ENCODE results near the gene ELF3. TPM values are rescaled to one million over a fixed set of nuclear protein-coding genes. Genes with fewer than 3 reads are reported as not detected.
"Not testable (repeated sequence)": the region's sequence is repeated elsewhere in the genome, so short reads cannot be mapped to it uniquely, and the experiment has no call there.

ELF3 gene
- polyA plus RNA-seq (2012; ENCODE audit: insufficient read depth, insufficient read length, low read depth) = not detected

- no peak for DNase-seq
- Histone ChIP-seq H3K9me3 (no peaks in the 10 kb centered on the region), H3K4me1 (no peaks in the 10 kb centered on the region; the same call in 1 of the 2 replicates), H3K36me3 (peaks cover 8% of the 10 kb centered on the region; the same call in 1 of the 2 replicates), H3K27me3 (no peaks in the 10 kb centered on the region), H3K4me3 (ENCODE audit: low read depth, low read length) (no peak within 1 kb of the TSS)
- TF ChIP-seq CTCF (IDR thresholded peaks at IDR 0.05; ENCODE audit: low read depth, low read length) = no peak
Measured at GRCh38 chr1:202010180-202011015, at the start of gene ELF3. ELF3 (plus strand) TSS chr1:202010587; CDS start chr1:202011137, 550 bp downstream.

GRCh38 chr1:201962382-201962781 is 48.0 kb upstream of the ELF3 start:
- H3K4me3 ChIP-seq (ENCODE audit: low read depth, low read length) = not testable (repeated sequence)

GRCh38 chr1:201964261-201964660 is 46.1 kb upstream of the ELF3 start:
- H3K9me3 ChIP-seq = no peaks in the 10 kb centered on the region
- TF ChIP-seq CTCF (IDR thresholded peaks at IDR 0.05; ENCODE audit: low read depth, low read length) = no peak
- H3K4me3 ChIP-seq (ENCODE audit: low read depth, low read length) = no peak overlapping the region
- no peak for DNase-seq
- H3K4me1 ChIP-seq = no peaks in the 10 kb centered on the region
- H3K36me3 ChIP-seq = peaks cover 84% of the 10 kb centered on the region
- no peaks in the 10 kb centered on the region for H3K27me3 ChIP-seq

More at GRCh38 chr1:201962382-201962781, 48.0 kb upstream of the ELF3 start:
- DNase-seq, H3K9me3 ChIP-seq, H3K27me3 ChIP-seq, H3K4me1 ChIP-seq: not testable (repeated sequence)
- peaks cover 88% of the 10 kb centered on the region for H3K36me3 ChIP-seq

- peaks cover 87% of the 10 kb centered on the region for H3K36me3 ChIP-seq
- H3K27me3 ChIP-seq = no peaks in the 10 kb centered on the region
- no peaks in the 10 kb centered on the region for H3K4me1 ChIP-seq
- no peak overlapping the region for H3K4me3 ChIP-seq (ENCODE audit: low read depth, low read length)
- no peaks in the 10 kb centered on the region for H3K9me3 ChIP-seq
- no peak for DNase-seq
- no peak for TF ChIP-seq CTCF (IDR thresholded peaks at IDR 0.05; ENCODE audit: low read depth, low read length)
Measured at GRCh38 chr1:201966171-201966570, 44.2 kb upstream of the ELF3 start.

GRCh38 chr1:201968202-201968925 is 42.0 kb upstream of the ELF3 start:
- no peaks in the 10 kb centered on the region for H3K27me3 ChIP-seq
- H3K4me1 ChIP-seq = no peaks in the 10 kb centered on the region
- no peak overlapping the region for H3K4me3 ChIP-seq (ENCODE audit: low read depth, low read length)
- H3K9me3 ChIP-seq = no peaks in the 10 kb centered on the region
- no peak for TF ChIP-seq CTCF (IDR thresholded peaks at IDR 0.05; ENCODE audit: low read depth, low read length)
- DNase-seq = no peak
- peaks cover 65% of the 10 kb centered on the region for H3K36me3 ChIP-seq

- TF ChIP-seq CTCF (IDR thresholded peaks at IDR 0.05; ENCODE audit: low read depth, low read length) = no peak
- Histone ChIP-seq H3K27me3 (no peaks in the 10 kb centered on the region), H3K4me1 (no peaks in the 10 kb centered on the region), H3K9me3 (no peaks in the 10 kb centered on the region), H3K36me3 (peaks cover 45% of the 10 kb centered on the region), H3K4me3 (ENCODE audit: low read depth, low read length) (no peak overlapping the region)
- no peak for DNase-seq
Measured at GRCh38 chr1:201970334-201971159, 39.8 kb upstream of the ELF3 start.

Data from BE2C (cell line).